ENCODE measurements around the gene ARHGEF40.

Gene ARHGEF40

DNA sequence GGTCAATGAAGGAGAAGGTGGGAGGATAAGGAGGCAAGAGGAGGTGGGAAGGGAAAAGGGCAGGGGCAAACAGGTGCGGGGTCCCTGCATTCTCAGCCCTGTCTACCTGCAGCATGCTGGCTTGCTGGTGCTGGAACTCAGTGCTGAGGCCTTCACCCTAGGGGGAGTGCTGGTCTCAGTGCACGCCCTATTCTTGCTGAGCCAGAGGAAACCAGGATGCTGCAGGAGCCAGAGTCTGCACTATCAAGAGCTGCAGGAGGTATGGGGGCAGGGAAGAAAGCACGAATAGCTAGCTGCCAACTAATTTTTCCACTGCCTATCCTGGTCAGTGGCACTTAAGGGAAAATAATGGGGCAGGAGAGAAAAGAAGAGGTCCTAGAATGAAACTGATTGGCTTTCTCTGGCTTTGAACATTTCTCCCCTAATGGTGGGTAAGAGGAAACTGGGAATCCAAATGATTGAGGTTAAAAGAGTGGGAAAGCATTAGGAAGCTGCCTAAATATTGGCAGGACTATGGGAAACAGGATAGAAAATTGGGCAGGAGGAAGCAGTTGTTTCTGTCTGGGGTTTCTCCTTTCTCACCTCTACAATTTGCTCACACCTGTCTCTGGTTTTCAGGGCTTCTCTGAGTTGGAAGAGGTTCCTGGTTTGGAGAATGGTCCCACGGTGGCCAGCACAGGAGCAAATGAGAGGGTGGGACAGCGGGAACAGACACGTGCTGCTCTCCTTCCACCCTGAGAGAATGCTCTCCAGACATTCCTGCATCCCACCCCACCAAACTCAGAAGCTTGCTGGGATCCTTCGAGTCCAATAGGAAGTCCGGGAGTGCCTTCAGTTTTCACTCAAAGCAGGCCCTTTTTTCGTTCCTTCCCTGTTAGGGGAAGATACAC, 32.7 kb downstream of the ARHGEF40 start:
- H3K9me3 ChIP-seq (ENCODE audit: severe bottlenecking): no peaks in the 10 kb centered on the region
- H3K27ac ChIP-seq (ENCODE audit: poor library complexity, severe bottlenecking): peak overlapping the region; percentile 82
- H3K27me3 ChIP-seq (ENCODE audit: insufficient read depth, poor library complexity, severe bottlenecking): no peaks in the 10 kb centered on the region
- DNase-seq (ENCODE audit: low spot score): no peak
- TF ChIP-seq, protein P1, sequence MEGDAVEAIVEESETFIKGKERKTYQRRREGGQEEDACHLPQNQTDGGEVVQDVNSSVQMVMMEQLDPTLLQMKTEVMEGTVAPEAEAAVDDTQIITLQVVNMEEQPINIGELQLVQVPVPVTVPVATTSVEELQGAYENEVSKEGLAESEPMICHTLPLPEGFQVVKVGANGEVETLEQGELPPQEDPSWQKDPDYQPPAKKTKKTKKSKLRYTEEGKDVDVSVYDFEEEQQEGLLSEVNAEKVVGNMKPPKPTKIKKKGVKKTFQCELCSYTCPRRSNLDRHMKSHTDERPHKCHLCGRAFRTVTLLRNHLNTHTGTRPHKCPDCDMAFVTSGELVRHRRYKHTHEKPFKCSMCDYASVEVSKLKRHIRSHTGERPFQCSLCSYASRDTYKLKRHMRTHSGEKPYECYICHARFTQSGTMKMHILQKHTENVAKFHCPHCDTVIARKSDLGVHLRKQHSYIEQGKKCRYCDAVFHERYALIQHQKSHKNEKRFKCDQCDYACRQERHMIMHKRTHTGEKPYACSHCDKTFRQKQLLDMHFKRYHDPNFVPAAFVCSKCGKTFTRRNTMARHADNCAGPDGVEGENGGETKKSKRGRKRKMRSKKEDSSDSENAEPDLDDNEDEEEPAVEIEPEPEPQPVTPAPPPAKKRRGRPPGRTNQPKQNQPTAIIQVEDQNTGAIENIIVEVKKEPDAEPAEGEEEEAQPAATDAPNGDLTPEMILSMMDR (IDR thresholded peaks at IDR 0.05; ENCODE audit: poor library complexity, severe bottlenecking): no peak
- peak overlapping the region; percentile 39 for H3K4me3 ChIP-seq (ENCODE audit: severe bottlenecking)
- peaks cover 50% of the 10 kb centered on the region for H3K4me1 ChIP-seq (ENCODE audit: insufficient read depth, poor library complexity, severe bottlenecking)
- ATAC-seq (ENCODE audit: low read depth): no peak
- H3K36me3 ChIP-seq (ENCODE audit: low read depth): no peaks in the 10 kb centered on the region

DNA sequence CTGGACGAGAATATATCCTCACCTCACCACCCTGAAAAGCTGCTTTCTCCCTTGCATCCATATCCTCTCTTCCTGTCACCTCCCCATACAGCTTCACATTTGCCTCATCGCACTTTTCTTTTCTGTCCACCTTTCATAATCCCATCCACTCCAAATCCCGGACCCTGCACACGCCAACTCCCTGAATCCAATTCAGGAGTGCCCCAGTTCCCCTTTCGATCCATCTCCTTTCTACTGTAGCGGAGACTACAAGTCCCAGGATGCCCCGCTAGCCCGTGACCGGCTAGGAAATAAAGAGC, 33.3 kb downstream of the ARHGEF40 start:
- Histone ChIP-seq H3K27ac (ENCODE audit: poor library complexity, severe bottlenecking) (peak overlapping the region; percentile 82), H3K36me3 (ENCODE audit: low read depth) (no peaks in the 10 kb centered on the region), H3K4me1 (ENCODE audit: insufficient read depth, poor library complexity, severe bottlenecking) (peaks cover 51% of the 10 kb centered on the region), H3K4me3 (ENCODE audit: severe bottlenecking) (peak overlapping the region; percentile 39), H3K9me3 (ENCODE audit: severe bottlenecking) (no peaks in the 10 kb centered on the region), H3K27me3 (ENCODE audit: insufficient read depth, poor library complexity, severe bottlenecking) (no peaks in the 10 kb centered on the region)
- ATAC-seq (ENCODE audit: low read depth) (no peak), DNase-seq (ENCODE audit: low spot score) (no peak)
- TF ChIP-seq, protein P1 (IDR thresholded peaks at IDR 0.05; ENCODE audit: poor library complexity, severe bottlenecking): no peak

DNA sequence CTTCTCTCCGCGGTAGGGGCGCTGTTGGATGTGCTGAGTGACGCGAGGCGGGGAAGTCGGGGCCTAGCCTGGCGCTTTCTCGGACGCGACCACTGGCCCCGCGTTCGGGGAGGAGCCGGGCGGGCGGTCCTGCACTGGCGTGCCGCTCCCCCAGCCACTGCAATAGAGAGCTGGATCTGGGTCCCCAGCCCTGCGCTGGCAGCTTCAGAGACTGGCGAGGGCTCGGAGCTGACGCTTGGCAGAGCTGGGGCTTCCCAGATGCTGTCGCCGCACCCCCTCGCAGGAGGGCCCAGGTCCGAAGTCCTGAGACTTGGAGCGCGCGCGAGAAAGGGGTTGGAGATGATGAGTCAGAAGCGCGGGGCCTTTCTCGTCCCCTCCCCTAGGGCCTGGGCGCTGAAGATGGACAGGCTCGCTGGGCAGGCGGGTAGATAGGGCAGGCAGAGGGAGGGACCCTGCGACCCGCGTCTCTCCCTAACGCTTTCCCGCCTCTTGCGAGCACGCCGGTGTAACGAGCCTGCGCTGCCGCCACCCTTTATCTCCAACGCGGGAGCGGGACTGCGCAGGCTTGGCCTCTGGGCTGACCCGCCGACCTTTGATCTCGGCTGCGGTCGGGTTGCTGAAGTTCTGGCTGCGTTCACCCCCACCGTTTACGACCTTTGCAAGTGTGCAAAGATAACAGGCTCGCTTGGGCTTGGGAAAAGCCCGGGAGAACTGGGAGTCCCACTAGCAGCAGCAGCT, 33.8 kb downstream of the ARHGEF40 start:
- peak; percentile 83 for ATAC-seq (ENCODE audit: low read depth)
- Histone ChIP-seq H3K4me3 (ENCODE audit: severe bottlenecking) (peak overlapping the region; percentile 39), H3K27ac (ENCODE audit: poor library complexity, severe bottlenecking) (peak overlapping the region; percentile 82), H3K36me3 (ENCODE audit: low read depth) (no peaks in the 10 kb centered on the region), H3K27me3 (ENCODE audit: insufficient read depth, poor library complexity, severe bottlenecking) (no peaks in the 10 kb centered on the region), H3K4me1 (ENCODE audit: insufficient read depth, poor library complexity, severe bottlenecking) (peaks cover 51% of the 10 kb centered on the region), H3K9me3 (ENCODE audit: severe bottlenecking) (no peaks in the 10 kb centered on the region)
- peak; percentile 98 for DNase-seq (ENCODE audit: low spot score)
- TF ChIP-seq, protein P1 (IDR thresholded peaks at IDR 0.05; ENCODE audit: poor library complexity, severe bottlenecking): peak; percentile 77

DNA sequence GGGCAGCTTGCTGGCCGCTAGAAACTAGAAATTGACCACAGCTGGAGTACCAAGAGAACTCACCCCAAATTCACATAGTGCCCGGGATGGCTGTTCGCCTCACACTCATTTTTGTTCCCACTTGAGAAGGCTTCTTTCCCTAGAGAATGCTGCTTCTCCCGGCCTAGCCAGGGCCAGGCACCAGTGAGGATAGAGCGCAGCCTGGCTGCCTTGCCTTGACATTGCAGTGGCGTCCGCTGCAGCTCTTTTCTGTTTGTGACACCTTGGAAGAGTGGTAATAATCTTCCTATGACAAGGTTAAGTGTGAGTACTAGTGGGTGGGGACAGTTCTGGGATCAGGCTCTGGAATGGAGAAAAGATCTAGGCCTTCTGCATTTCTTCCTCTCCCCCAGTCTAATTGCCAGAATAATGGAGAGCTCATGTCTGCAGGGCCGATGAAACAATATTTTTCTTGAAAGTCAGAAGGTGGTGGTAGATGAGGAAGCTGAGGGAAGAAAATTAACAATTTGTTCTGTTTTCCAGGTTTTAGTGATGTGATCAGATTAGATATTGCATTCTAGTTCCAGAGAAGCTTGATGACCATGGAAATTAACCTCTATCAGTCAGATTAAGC, 34.5 kb downstream of the ARHGEF40 start:
- H3K4me3 ChIP-seq (ENCODE audit: severe bottlenecking): peak overlapping the region; percentile 39
- peaks cover 46% of the 10 kb centered on the region for H3K4me1 ChIP-seq (ENCODE audit: insufficient read depth, poor library complexity, severe bottlenecking)
- TF ChIP-seq, protein P1 (IDR thresholded peaks at IDR 0.05; ENCODE audit: poor library complexity, severe bottlenecking): peak; percentile 94
- peak overlapping the region; percentile 82 for H3K27ac ChIP-seq (ENCODE audit: poor library complexity, severe bottlenecking)
- H3K36me3 ChIP-seq (ENCODE audit: low read depth): no peaks in the 10 kb centered on the region
- peak; percentile 43 for ATAC-seq (ENCODE audit: low read depth)
- no peaks in the 10 kb centered on the region for H3K9me3 ChIP-seq (ENCODE audit: severe bottlenecking)
- H3K27me3 ChIP-seq (ENCODE audit: insufficient read depth, poor library complexity, severe bottlenecking): no peaks in the 10 kb centered on the region
- peak; percentile 76 for DNase-seq (ENCODE audit: low spot score)
